Measurements from ENCODE around the gene GATD1.
"Not testable (repeated sequence)": the region's sequence is repeated elsewhere in the genome, so short reads cannot be mapped to it uniquely, and the experiment has no call there.

Gene GATD1

GRCh38 chr11:763073-763463 lies 14.2 kb downstream of the GATD1 start:
- DNase-seq, result no peak

GRCh38 chr11:762421-763072 lies 14.7 kb downstream of the GATD1 start:
- peak in 9 of 14 donors; percentile 21 to 84 (median 33) for DNase-seq

GRCh38 chr11:761526-762108 lies 15.7 kb downstream of the GATD1 start:
- no peak for DNase-seq

- no peak for DNase-seq
Measured at GRCh38 chr11:760236-760635, 17.1 kb downstream of the GATD1 start.

GRCh38 chr11:749731-750130 lies 27.6 kb downstream of the GATD1 start:
- no peak for DNase-seq

- peak in 2 of 14 donors; percentile 30 to 34 for DNase-seq
Measured at GRCh38 chr11:748007-748359, 29.3 kb downstream of the GATD1 start.

GRCh38 chr11:747158-748006 lies 29.9 kb downstream of the GATD1 start, which contains the start of gene TALDO1:
Gene TALDO1 (plus strand): TSS chr11:747464. CDS start chr11:747482, 18 bp downstream.
- peak in 13 of 14 donors; percentile 70 to 93 (median 84) for DNase-seq

GRCh38 chr11:746289-747157 lies 30.8 kb downstream of the GATD1 start:
- peak in 10 of 14 donors; percentile 21 to 78 (median 67) for DNase-seq

- DNase-seq, result no peak
Measured at GRCh38 chr11:745428-745827, 31.9 kb downstream of the GATD1 start.

- DNase-seq, result no peak
Measured at GRCh38 chr11:742571-743201, 34.6 kb downstream of the GATD1 start.

- DNase-seq, result no peak
Measured at GRCh38 chr11:742156-742546, 35.1 kb downstream of the GATD1 start.

GRCh38 chr11:737899-738298 lies 39.4 kb downstream of the GATD1 start:
- not testable (repeated sequence) for DNase-seq

GRCh38 chr11:737366-737765 lies 39.9 kb downstream of the GATD1 start:
- DNase-seq, result peak in 4 of 14 donors; percentile 23 to 38 (median 30)

- not testable (repeated sequence) for DNase-seq
Measured at GRCh38 chr11:734541-734940, 42.7 kb downstream of the GATD1 start.

GRCh38 chr11:733072-733471 lies 44.2 kb downstream of the GATD1 start:
- no peak for DNase-seq

GRCh38 chr11:729492-730074 lies 47.7 kb downstream of the GATD1 start:
- DNase-seq, result peak in 11 of 14 donors; percentile 46 to 80 (median 69)

GRCh38 chr11:728901-729491 lies 48.3 kb downstream of the GATD1 start:
- DNase-seq, result no peak

GRCh38 chr11:727859-728748 lies 49.2 kb downstream of the GATD1 start:
- peak in 12 of 14 donors; percentile 38 to 81 (median 68) for DNase-seq

GRCh38 chr11:727281-727701 lies 50.0 kb downstream of the GATD1 start:
- no peak for DNase-seq
